IPS-NIHi7 (cell line): Measurements from ENCODE around the gene RP9.
A peak's percentile ranks its signal among the peaks of the same experiment; 100 is the strongest.

Experiments used
- DNase-seq: peaks from one replicate; pipeline ENCODE4 v3.0.0; 2012; ENCODE audit warnings: mixed read lengths; ENCODE audit errors: extremely low spot score

The RP9 gene

DNA sequence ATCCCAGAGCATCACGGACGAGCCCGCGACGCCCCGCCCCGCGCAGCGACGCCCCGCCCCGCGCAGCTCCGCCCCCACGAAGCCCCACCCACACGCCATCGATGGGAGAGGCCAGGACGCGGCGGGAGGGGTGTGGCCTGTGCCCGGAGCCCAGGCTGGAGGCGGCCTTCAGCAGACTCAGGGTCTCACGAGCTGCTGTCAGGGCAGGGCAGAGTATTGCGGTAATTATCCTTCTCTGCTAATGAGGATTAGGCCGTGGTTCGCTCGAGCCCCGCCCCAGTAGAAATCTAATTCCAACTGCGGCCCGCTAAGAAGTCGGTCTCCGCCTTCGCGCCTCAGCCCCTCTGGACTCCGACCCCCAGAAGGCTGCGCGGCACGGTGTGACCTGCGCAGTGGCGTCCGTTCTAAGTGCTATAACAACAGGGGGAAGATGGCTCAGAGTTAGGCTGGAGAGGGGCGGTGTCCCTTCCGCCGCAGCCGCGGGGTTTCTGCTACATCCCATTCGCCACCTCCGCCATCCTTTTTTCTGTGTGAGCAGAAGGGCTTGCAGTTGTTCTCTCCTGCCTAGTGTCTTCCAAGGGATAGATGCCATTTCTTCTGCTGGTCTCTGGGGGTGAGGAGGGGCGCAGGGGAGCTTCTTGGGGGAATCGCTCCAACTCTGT lies 46.3 kb downstream of the RP9 start:
- peak; percentile 95 for DNase-seq

DNA sequence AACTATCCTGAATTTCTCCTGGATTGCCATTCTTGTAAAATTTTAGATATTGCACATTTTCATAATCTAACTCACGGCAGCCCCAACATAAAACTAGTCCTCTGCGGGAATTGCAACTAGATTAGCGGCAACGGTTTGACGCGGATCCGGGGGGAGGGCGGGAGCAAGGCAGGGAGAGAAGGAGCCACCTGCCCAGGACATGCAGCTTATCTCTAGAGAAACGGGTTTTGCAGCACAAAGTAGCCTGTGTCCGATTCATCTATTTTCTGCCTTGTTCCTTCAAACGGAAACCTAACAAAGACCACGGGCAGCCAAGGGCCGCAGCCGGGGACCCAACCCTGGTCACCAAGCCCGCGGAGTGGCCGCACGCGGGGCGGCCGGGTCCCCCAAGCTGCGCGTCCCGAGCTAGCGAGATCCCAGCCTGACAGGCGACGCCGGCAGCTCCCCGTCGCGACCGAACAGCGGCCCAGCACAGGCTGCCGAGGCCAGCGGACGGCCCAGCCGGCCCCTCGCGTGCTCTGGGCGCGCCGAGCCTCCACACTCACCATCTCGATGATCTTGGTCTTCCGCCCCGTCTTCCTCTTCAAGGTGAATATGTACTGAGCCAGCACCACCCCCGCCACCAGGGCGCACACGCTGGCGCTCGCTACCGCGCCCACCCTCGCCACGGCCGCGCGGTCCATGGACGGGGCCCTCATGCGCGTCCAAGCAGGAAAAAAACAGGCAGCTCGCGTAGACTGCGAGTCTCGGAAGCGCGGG lies 47.0 kb downstream of the RP9 start, which contains the start of gene NT5C3A:
Gene NT5C3A (minus strand): TSS at position 754 of the 759 bp plus-strand sequence. CDS start 71 bp downstream, at position 683.
- peak; percentile 65 for DNase-seq

DNA sequence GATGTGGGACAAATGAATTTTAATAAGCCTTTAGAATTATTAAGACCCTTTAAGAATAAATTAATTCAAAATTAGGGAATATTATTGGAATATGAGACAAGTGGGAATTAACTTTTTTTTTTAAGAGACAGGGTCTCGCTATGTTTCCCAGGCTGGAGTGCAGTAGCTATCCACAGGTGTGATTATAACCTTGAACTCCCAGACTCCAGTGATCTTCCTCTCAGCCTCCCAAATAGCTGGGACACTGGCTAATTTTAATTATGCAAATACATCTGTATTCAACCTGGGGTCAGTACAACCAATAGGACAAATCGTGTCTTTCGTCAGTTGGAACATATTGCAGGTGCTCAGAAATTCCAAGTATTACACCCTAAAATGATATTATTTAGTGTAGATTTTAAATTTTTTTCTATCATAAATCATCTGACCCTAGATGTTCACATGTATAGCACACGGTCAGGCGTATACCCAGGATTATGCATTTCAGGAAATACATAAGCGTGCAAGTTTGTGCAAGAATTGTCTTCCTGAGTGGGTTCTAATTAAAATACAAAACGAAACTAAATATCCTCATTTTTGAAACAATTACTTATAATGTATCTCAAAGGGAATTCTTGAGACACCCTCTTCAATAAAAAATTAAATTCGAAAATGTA lies 47.8 kb downstream of the RP9 start:
- no peak for DNase-seq

DNA sequence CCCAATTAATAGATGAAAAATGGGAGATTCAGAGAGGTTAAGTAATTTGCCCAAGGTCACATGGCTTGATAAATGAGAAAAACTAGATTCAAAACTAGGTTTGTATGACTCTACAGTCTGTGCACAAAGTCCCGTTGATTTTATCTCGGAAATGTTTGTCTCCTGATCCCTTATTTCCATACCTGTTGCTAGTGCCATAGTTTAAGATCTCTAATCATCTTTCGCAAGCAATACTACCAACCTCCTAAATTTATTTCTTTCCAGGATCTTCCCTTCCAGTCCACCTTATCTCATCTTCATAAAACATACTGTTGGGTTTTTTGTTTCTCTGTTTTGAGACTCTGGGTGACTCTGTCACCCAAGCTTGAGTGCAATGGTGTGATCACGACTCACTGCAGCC lies 49.6 kb downstream of the RP9 start:
- no peak for DNase-seq

DNA sequence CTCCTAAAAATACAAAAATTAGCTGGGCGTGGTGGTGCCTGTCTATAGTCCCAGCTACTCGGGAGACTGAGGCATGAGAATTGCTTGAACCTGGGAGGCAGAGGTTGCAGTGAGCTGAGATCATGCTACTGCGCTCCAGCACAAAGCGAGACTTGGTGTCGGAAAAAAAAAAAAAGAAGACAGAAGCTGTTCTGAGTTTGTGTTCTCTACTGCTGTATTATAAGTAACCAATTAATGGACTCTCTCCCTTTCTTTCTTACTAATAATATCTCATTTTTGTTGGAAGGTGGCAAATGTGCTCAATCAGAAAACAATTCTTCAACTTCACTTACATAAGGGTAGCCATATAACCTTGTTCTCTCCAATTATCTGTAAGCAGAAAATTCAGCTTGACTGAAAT lies 54.0 kb downstream of the RP9 start:
- DNase-seq: no peak

DNA sequence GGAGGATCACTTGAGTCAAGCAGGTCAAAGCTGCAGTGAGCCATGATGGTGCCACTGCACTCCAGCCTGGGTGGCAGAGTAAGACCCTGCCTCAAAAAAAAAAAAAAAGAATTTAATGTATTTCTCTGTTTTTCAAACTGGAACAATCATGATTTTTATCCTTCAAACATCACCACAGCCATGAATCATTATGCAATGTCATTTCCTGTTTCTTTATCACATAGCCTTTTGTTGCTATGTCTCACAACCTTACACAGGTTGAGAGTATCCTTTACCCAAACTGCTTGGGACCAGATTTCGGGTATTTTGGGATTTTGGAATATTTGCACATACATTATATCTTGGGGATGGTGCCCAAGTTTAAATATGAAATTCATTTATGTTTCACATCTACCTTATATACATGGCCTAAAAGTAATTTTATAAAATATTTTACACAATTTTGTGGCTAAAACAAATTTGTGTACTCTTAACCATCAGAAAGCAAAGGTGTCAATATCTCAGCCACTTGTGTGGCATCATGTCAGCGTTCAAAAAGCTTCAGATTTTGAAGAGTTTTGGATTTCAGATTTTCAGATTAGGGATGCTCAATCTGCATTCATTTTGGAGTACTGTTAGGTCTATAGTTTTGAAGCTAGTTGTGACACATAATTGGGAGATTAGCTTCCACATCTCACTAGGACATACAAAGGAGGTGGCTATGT lies 54.8 kb downstream of the RP9 start:
- no peak for DNase-seq

DNA sequence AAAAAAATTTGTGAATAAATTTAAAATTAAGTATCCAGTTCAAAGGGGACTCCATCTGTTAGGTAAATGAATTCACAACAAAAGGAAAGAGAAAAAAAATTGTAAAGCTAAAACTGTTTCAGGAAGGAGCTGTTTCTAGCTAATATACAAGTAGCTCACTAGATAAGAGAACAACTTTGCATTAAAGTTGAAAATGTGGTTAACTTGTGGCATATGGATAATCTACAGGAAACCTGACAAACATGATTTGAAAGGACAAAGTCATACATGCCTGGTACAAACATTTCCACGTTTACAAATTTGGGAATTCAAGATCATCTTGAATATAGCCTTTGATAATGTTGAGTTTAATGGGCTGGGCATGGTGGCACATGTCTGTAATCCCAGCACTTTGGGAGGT lies 55.5 kb downstream of the RP9 start:
- no peak for DNase-seq

DNA sequence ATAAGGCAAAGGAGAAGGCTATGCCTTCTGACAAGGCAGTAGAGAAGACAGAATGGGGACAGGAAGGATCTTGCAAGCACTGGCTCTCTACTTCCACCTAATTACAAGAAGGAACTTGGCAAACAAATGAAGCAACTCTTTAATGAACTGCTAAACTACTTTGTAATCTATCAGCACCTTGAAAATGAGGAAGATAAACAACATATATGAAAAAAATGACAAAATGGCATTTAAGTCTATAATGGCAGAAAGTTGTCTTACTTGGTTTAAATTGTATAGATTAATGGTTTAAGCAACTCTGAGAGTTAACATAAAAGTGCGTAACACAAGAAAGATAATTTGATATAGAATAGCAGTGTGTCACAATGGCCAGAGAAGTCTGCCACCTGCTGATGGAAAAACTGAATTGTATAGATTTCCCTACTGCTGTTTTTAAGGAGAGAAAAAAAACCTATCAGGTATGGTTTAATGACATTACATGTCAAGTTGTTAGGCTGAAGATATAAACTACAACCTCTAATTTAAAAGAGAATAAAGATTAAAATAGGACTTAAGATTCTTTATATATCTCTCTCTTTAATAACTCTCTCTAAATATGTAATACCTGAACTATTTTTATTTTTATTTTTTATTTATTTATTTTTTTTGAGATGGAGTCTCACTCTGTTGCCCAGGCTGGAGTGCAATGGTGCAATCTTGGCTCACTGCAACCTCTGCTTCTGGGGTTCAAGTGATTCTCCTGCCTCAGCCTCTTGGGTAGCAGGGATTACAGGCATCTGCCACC lies 58.5 kb downstream of the RP9 start:
- peak; percentile 12 for DNase-seq

DNA sequence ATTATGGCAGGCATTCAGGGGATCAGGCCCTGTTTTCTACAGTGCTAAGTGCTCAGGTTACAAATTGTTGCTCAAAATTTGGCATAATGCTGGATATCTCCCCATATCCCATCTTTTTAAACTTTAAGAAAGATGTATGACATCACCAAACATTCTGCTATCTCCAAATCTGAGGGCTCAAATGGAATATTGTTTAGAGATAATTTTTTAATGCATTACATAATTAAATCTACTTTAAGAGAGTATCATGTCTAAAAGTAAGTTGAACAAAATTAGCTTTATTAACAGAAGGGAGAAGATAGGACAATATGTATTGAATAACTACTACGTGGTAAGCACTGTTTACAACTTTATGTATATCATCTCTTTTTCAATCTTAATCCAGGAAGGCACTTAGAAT lies 60.5 kb downstream of the RP9 start:
- DNase-seq: no peak

DNA sequence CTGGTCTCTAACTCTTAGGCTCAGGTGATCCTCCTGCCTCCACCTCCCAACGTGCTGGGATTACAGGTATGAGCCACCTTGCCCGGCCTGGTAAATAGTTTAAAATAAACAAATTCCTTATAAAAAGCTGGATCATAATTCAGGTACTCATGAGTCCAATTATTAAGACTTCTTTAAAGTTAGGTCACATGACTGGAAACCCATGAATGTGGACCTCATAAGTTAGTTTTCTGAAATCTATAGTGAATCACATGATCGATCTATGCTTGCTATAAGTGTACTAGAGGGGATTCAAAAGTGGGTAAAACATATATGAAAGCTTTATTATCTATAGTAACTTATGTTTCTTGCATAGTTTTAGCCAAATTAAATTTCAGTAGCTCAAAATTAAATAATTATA lies 60.9 kb downstream of the RP9 start:
- DNase-seq: no peak

DNA sequence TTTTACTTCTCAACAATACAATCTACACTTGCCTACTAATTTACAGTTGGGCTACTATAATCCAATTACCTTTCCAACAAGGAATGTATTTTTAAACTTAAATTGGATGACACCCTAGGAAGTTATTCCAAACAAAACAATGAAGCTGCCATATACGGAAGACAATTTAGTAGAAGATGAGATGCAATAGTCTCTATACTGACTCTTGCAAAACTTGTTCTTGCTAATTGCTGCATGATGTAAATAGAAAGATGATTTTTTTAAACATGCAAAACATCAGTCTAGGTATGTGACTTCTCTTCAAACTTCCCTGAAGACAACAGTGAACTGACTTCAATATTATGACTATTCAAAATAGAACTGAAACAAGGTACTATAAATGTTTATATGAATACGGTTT lies 64.2 kb downstream of the RP9 start:
- DNase-seq: no peak
